ENCODE measurements around the gene SASH1. TPM values are rescaled to one million over a fixed set of nuclear protein-coding genes. Genes with fewer than 3 reads are reported as not detected.

Gene SASH1
- total and polyA plus RNA-seq, 2 of the 8 experiments (the other 6 are each of a cell fraction or from before 2014, with no cell fraction given) = 6.0 to 20.2 TPM

DNA sequence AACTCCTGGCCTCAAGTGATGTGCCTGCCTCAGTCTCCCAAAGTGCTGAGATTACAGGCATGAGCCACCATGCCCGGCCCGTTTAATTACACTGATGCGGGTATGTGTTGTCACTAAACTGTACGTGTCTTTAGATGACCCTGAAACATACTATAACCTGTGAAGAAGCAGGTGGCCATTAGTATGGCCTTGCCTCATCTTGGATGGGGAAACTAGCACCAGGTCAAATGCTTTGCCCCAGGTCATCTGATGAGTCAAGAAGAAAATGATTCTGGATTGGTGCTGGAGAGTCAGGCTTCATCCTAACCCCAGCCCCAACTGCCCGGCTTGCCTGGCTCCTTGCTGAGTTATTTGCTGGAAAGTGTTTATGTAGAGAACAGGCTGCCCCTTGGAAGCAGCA is 2.9 kb upstream of the SASH1 start:
- Histone ChIP-seq H4K5ac (ENCODE audit: insufficient read length, low read depth, low read length) (no peak overlapping the region), H4K20me1 (replicated peaks in 1 of 2; ENCODE audit: control insufficient read depth in 1 of 2, insufficient read depth in 2 of 2, low read length in 2 of 2) (no peaks in the 10 kb centered on the region), H4K91ac (replicated peaks; ENCODE audit: insufficient read length, low read length) (no peak overlapping the region), H2BK20ac (ENCODE audit: low read length) (no peak overlapping the region), H2BK5ac (ENCODE audit: low read depth, low read length) (no peak overlapping the region), H3K4me3 (ENCODE audit: extremely low read depth in 1 of 4, insufficient read depth in 2 of 4, low read depth in 3 of 4, low read length in 4 of 4) (no peak overlapping the region), H3K23me2 (ENCODE audit: low read depth, low read length) (peaks cover 7% of the 10 kb centered on the region), H4K8ac (ENCODE audit: extremely low read depth, insufficient read depth, low read length) (no peak overlapping the region), H2BK120ac (replicated peaks; ENCODE audit: low read depth, low read length) (no peak overlapping the region), H3K4ac (replicated peaks; ENCODE audit: insufficient read length, low read depth, low read length) (no peak overlapping the region), H3K4me2 (ENCODE audit: insufficient read depth in 1 of 2, low read depth in 2 of 2, low read length in 2 of 2) (no peak overlapping the region), H3K79me2 (ENCODE audit: control insufficient read depth in 1 of 2, insufficient read depth in 2 of 2, low read length in 2 of 2) (peaks cover 0 to 16% of the 10 kb centered on the region in 2 experiments; a peak in 2 of 4 replicates), H3K18ac (ENCODE audit: extremely low read depth, low read length) (no peak overlapping the region; the same call in 1 of the 2 replicates), H3K23ac (ENCODE audit: insufficient read length) (no peak overlapping the region), H3K56ac (replicated peaks; ENCODE audit: insufficient read length, low read depth, low read length) (no peak overlapping the region), H2BK12ac (ENCODE audit: low read depth, low read length) (no peak overlapping the region), H3K36me3 (ENCODE audit: control insufficient read depth in 2 of 4, insufficient read depth in 4 of 4, low read length in 3 of 4) (no peaks in the 10 kb centered on the region), H2AFZ (ENCODE audit: low read length) (no peak overlapping the region), H3K27me3 (replicated peaks in 1 of 4; ENCODE audit: control insufficient read depth in 3 of 4, extremely low read depth in 1 of 4, insufficient read depth in 3 of 4, low read length in 3 of 4) (no peaks in the 10 kb centered on the region), H3K4me1 (replicated peaks in 1 of 4; ENCODE audit: control insufficient read depth in 3 of 4, insufficient read depth in 4 of 4, low read length in 3 of 4) (peaks cover 0 to 7% (median 5%) of the 10 kb centered on the region in 4 experiments; a peak in 5 of 7 replicates), H2AK5ac (ENCODE audit: low read depth, low read length) (no peak overlapping the region), H3K9ac (replicated peaks in 1 of 4; ENCODE audit: extremely low read depth in 1 of 4, low read depth in 3 of 4, low read length in 3 of 4) (no peak overlapping the region), H3K79me1 (ENCODE audit: low read depth, low read length) (no peaks in the 10 kb centered on the region), H3K9me3 (ENCODE audit: insufficient read depth in 2 of 2, low read depth in 1 of 2, low read length in 1 of 2) (no peaks in the 10 kb centered on the region), H3K14ac (ENCODE audit: insufficient read length) (no peak overlapping the region), H2BK15ac (ENCODE audit: low read length) (no peak overlapping the region), H3K27ac (ENCODE audit: low read depth, low read length) (no peak overlapping the region)
- no peak for DNase-seq (ENCODE audit: low read depth in 1 of 2, low spot score in 2 of 2)
- POLR2A ChIA-PET (ENCODE audit: partially characterized antibody) = no interaction called here
- FAIRE-seq = no peak
- CTCF ChIA-PET (ENCODE audit: partially characterized antibody) = interaction anchor here (1.2 kb wide), 1 partner anchor 162 kb away, joined by 3 read pairs; no protein-coding TSS in a partner anchor
- 95% methylated on average over 5 of the region's 5 CpGs; no CpG with 5 or more reads in 1 of the 2 experiments for WGBS, 2 experiments (ENCODE audit: extremely low coverage in 1 of 2, insufficient coverage in 1 of 2, insufficient read length in 1 of 2, insufficient replicate concordance in 2 of 2, low coverage in 1 of 2, low lambda C conversion rate in 2 of 2, missing lambda C conversion rate in 1 of 2)
- TF ChIP-seq MAFK (IDR thresholded peaks at IDR 0.05; ENCODE audit: low read depth, low read length) (no peak), HDAC6 (IDR thresholded peaks at IDR 0.05; ENCODE audit: low read depth, low read length) (no peak), SIX5 (IDR thresholded peaks at IDR 0.05; ENCODE audit: low read depth, low read length) (no peak), SRF (IDR thresholded peaks at IDR 0.05; ENCODE audit: low read depth, low read length) (no peak), CTBP2 (IDR thresholded peaks at IDR 0.05; ENCODE audit: borderline replicate concordance, insufficient read depth, insufficient read length, low read length) (no peak), POU5F1 (IDR thresholded peaks at IDR 0.05; ENCODE audit: low read depth, low read length) (no peak), CBX8 (IDR thresholded peaks at IDR 0.05; ENCODE audit: borderline replicate concordance, low read depth, low read length) (no peak), SAP30 (IDR thresholded peaks at IDR 0.05; ENCODE audit: insufficient read depth, insufficient replicate concordance, low read length) (no peak), POLR2A (IDR thresholded peaks at IDR 0.05; ENCODE audit: control extremely low read depth in 1 of 2, low read depth in 2 of 2, low read length in 2 of 2) (no peak), NRF1 (IDR thresholded peaks at IDR 0.05; ENCODE audit: low read depth, low read length) (no peak), SIN3A (conservative IDR thresholded peaks at IDR 0.05 in 1 of 2, IDR thresholded peaks at IDR 0.05 in 1 of 2; ENCODE audit: low read depth in 1 of 2, low read length in 2 of 2) (no peak), GABPA (IDR thresholded peaks at IDR 0.05; ENCODE audit: borderline replicate concordance, insufficient read depth, low read length) (no peak)

Data from H1 (cell line).